CD14-positive monocyte (primary cell): Measurements from ENCODE around the gene KRTAP10-10. TPM values are rescaled to one million over a fixed set of nuclear protein-coding genes. Genes with fewer than 3 reads are reported as not detected.

Experiments used
- DNase-seq, 3 donors: peaks; one replicate each; pipeline ENCODE4 v3.0.0-alpha.2; 2011 to 2022
- H2AFZ ChIP-seq: 2 replicates; pipeline ENCODE4 v1.6.0; 2012; ENCODE audit warnings: mild to moderate bottlenecking, low read depth, low read length, inconsistent platforms; ENCODE audit not compliant: insufficient read depth, poor library complexity, severe bottlenecking
- H3K27ac ChIP-seq, 2 donors: 1 replicate in 1 of 2; 2 replicates in 1 of 2; pipeline ENCODE4 v1.5.1; 2012 to 2013; ENCODE audit warnings: low read length in 2 of 2, control low read depth in 1 of 2, inconsistent platforms in 1 of 2, low read depth in 1 of 2, mild to moderate bottlenecking in 1 of 2
- H3K27me3 ChIP-seq, 2 donors: one replicate each; pipeline versions ENCODE4 v1.6.0 to v1.6.1; 2011 to 2013; ENCODE audit warnings: low read length in 2 of 2; ENCODE audit not compliant: control insufficient read depth in 2 of 2, insufficient read depth in 2 of 2
- H3K36me3 ChIP-seq, 2 donors: replicated peaks in 1 of 2; 1 replicate in 1 of 2; 2 replicates in 1 of 2; pipeline versions ENCODE4 v1.5.1 to v1.6.1; 2012 to 2013; ENCODE audit warnings: low read length in 2 of 2, control low read depth in 1 of 2, inconsistent platforms in 1 of 2, mild to moderate bottlenecking in 1 of 2; ENCODE audit not compliant: insufficient read depth in 2 of 2, control insufficient read depth in 1 of 2
- H3K4me1 ChIP-seq, 2 donors: 1 replicate in 1 of 2; 2 replicates in 1 of 2; pipeline versions ENCODE4 v1.5.1 to v1.6.1; 2012 to 2013; ENCODE audit warnings: low read length in 2 of 2, control low read depth in 1 of 2, inconsistent platforms in 1 of 2, mild to moderate bottlenecking in 1 of 2, moderate library complexity in 1 of 2; ENCODE audit not compliant: insufficient read depth in 2 of 2, control insufficient read depth in 1 of 2
- H3K4me2 ChIP-seq: replicated peaks from 2 replicates; pipeline ENCODE3; 2012; ENCODE audit warnings: low read length, moderate library complexity, mild to moderate bottlenecking; ENCODE audit not compliant: poor library complexity, severe bottlenecking; ENCODE audit errors: extremely low read depth
- H3K4me3 ChIP-seq, 3 experiments: fragments of 200-600 bp in 1 of 3; sonication (generic) in 1 of 3; replicated peaks in 1 of 3; 1 replicate in 2 of 3; 2 replicates in 1 of 3; pipeline ENCODE4 v1.5.1; 2011 to 2013; ENCODE audit warnings: low read length in 3 of 3, mild to moderate bottlenecking in 3 of 3, control low read depth in 2 of 3, low read depth in 2 of 3, inconsistent platforms in 1 of 3, moderate library complexity in 1 of 3
- H3K79me2 ChIP-seq: 2 replicates; pipeline ENCODE4 v1.6.0; 2012; ENCODE audit warnings: mild to moderate bottlenecking, control low read depth, inconsistent platforms, low read length, moderate library complexity; ENCODE audit not compliant: insufficient read depth
- H3K9ac ChIP-seq: 2 replicates; pipeline ENCODE4 v1.6.0; 2017; ENCODE audit warnings: low read length, mild to moderate bottlenecking; ENCODE audit not compliant: insufficient read depth, poor library complexity, severe bottlenecking
- H3K9me3 ChIP-seq, 2 donors: replicated peaks in 1 of 2; 1 replicate in 1 of 2; 2 replicates in 1 of 2; pipeline versions ENCODE4 v1.5.1 to v1.6.1; 2012 to 2013; ENCODE audit warnings: low read length in 2 of 2, control low read depth in 1 of 2; ENCODE audit not compliant: control insufficient read depth in 1 of 2, insufficient read depth in 1 of 2
- H4K20me1 ChIP-seq: 2 replicates; pipeline ENCODE4 v1.6.0; 2012; ENCODE audit warnings: mild to moderate bottlenecking, low read length, control low read depth, moderate library complexity; ENCODE audit not compliant: insufficient read depth
- H3K27ac Mint-ChIP-seq, 7 donors: one replicate each; pipeline ENCODE4 v1.8.0; 2020; ENCODE audit warnings: mild to moderate bottlenecking in 7 of 7, mixed read lengths in 7 of 7, moderate library complexity in 6 of 7, inconsistent platforms in 2 of 7
- H3K27me3 Mint-ChIP-seq, 3 donors: one replicate each; pipeline ENCODE4 v1.8.0; 2021 to 2022; ENCODE audit warnings: low read depth in 3 of 3, mild to moderate bottlenecking in 3 of 3, mixed read lengths in 3 of 3, moderate library complexity in 3 of 3, inconsistent platforms in 1 of 3
- H3K36me3 Mint-ChIP-seq, 2 donors: one replicate each; pipeline ENCODE4 v1.8.0; 2020; ENCODE audit warnings: mixed read lengths in 2 of 2, inconsistent platforms in 1 of 2, mild to moderate bottlenecking in 1 of 2
- H3K4me1 Mint-ChIP-seq: one replicate; pipeline ENCODE4 v1.8.0; 2020; ENCODE audit warnings: mild to moderate bottlenecking, mixed read lengths
- H3K4me3 Mint-ChIP-seq, 2 donors: one replicate each; pipeline ENCODE4 v1.8.0; 2020; ENCODE audit warnings: mild to moderate bottlenecking in 2 of 2, mixed read lengths in 2 of 2, moderate library complexity in 1 of 2
- H3K9me3 Mint-ChIP-seq, 7 donors: one replicate each; pipeline ENCODE4 v1.8.0; 2020 to 2022; ENCODE audit warnings: mixed read lengths in 7 of 7, mild to moderate bottlenecking in 6 of 7, moderate library complexity in 6 of 7, inconsistent platforms in 2 of 7
- CTCF ChIP-seq: fragments of 200-600 bp; IDR thresholded peaks from one replicate; pipeline ENCODE4 v1.8.0; 2022; ENCODE audit warnings: antibody characterized with exemption, mild to moderate bottlenecking
- WGBS: methylation state at CpG from one replicate; pipeline ENCODE4 v1.1.5; 2013; ENCODE audit warnings: missing lambda C conversion rate; ENCODE audit not compliant: insufficient coverage; 5-methylcytosine and 5-hydroxymethylcytosine counted together
- intact Hi-C, 2 donors: fragments of 100-400 bp; cut with micrococcal nuclease; formaldehyde crosslinking; loops; one replicate each; pipeline versions ENCODE4 v1.15.0 to v1.15.1; 2023
- polyA plus RNA-seq, 3 donors: library from polyadenylated mRNA; depleted of rRNA in 1 of 3; unstranded in 2 of 3; stranded (reverse) in 1 of 3; fragments of 300-500 nt in 2 of 3; fragments of >200 nt in 1 of 3; fragmentation: Illumina TruSeq in 2 of 3; gene quantifications; 1 replicate in 2 of 3; 2 replicates in 1 of 3; pipeline ENCODE4 v1.2.3, GENCODE V29; 2012 to 2021

The KRTAP10-10 gene
- polyA plus RNA-seq, 3 donors = not detected

- no peaks in the 10 kb centered on the region for H3K36me3 Mint-ChIP-seq
- H3K4me3 ChIP-seq = no peak overlapping the region
- no peaks in the 10 kb centered on the region for H3K9me3 ChIP-seq
- no peak overlapping the region for H3K9ac ChIP-seq
- no peak overlapping the region for H3K27ac Mint-ChIP-seq
- 85% methylated on average over 2 of the region's 6 CpGs for WGBS
- H3K4me3 Mint-ChIP-seq = no peak overlapping the region
- H3K4me1 Mint-ChIP-seq = no peaks in the 10 kb centered on the region
- no peak for TF ChIP-seq CTCF
- H2AFZ ChIP-seq = no peak overlapping the region
- intact Hi-C loops = no loop called here
- H3K27me3 Mint-ChIP-seq = peaks cover 2 to 23% (median 7%) of the 10 kb centered on the region in 3 donors
- no peaks in the 10 kb centered on the region for H4K20me1 ChIP-seq
- no peak for DNase-seq
- H3K4me2 ChIP-seq = no peak overlapping the region
- no peaks in the 10 kb centered on the region for H3K79me2 ChIP-seq
- H3K27ac ChIP-seq = no peak overlapping the region
- no peaks in the 10 kb centered on the region for H3K4me1 ChIP-seq
- H3K9me3 Mint-ChIP-seq = peaks cover 0 to 2% (median 0%) of the 10 kb centered on the region in 7 donors
- H3K27me3 ChIP-seq = no peaks in the 10 kb centered on the region
- no peaks in the 10 kb centered on the region for H3K36me3 ChIP-seq
These were observed 41.6 kb upstream of the KRTAP10-10 start for GRCh38 chr21:44595524-44595923.

GRCh38 chr21:44596068-44596725 lies 41.0 kb upstream of the KRTAP10-10 start:
- H3K9ac ChIP-seq = no peak overlapping the region
- H3K79me2 ChIP-seq = no peaks in the 10 kb centered on the region
- 83% methylated on average over 7 of the region's 9 CpGs for WGBS
- DNase-seq = no peak
- no peaks in the 10 kb centered on the region for H3K36me3 Mint-ChIP-seq
- H4K20me1 ChIP-seq = no peaks in the 10 kb centered on the region
- no peak overlapping the region for H2AFZ ChIP-seq
- no peak for TF ChIP-seq CTCF
- no peaks in the 10 kb centered on the region for H3K27me3 ChIP-seq
- peaks cover 0 to 2% (median 0%) of the 10 kb centered on the region in 7 donors for H3K9me3 Mint-ChIP-seq
- no peaks in the 10 kb centered on the region for H3K9me3 ChIP-seq
- peaks cover 2 to 23% (median 7%) of the 10 kb centered on the region in 3 donors for H3K27me3 Mint-ChIP-seq
- H3K4me1 Mint-ChIP-seq = no peaks in the 10 kb centered on the region
- H3K4me3 Mint-ChIP-seq = no peak overlapping the region
- H3K27ac Mint-ChIP-seq = no peak overlapping the region
- H3K36me3 ChIP-seq = no peaks in the 10 kb centered on the region
- H3K4me2 ChIP-seq = no peak overlapping the region
- H3K4me3 ChIP-seq = no peak overlapping the region
- H3K27ac ChIP-seq = no peak overlapping the region
- intact Hi-C loops = no loop called here
- H3K4me1 ChIP-seq = no peaks in the 10 kb centered on the region
